MV-4-11 (cell line): Measurements from ENCODE around the gene FIP1L1.

Experiments
- DNase-seq: peaks from one replicate; lab custom pipeline; 2025; lab: John Stamatoyannopoulos, UW

FIP1L1 gene

GRCh38 chr4:53501561-53501960 is 124.1 kb downstream of the FIP1L1 start:
- DNase-seq, result no peak

GRCh38 chr4:53502094-53502493 is 124.7 kb downstream of the FIP1L1 start:
- DNase-seq, result no peak

- no peak for DNase-seq
Measured at GRCh38 chr4:53505947-53506346, 128.5 kb downstream of the FIP1L1 start.

GRCh38 chr4:53507058-53507457 is 129.6 kb downstream of the FIP1L1 start:
- no peak for DNase-seq

GRCh38 chr4:53507671-53508286 is 130.3 kb downstream of the FIP1L1 start:
- DNase-seq, result peak; percentile 27

GRCh38 chr4:53508446-53508845 is 131.0 kb downstream of the FIP1L1 start:
- DNase-seq, result peak; percentile 75

GRCh38 chr4:53510321-53510720 is 132.9 kb downstream of the FIP1L1 start:
- no peak for DNase-seq
